GM23248 (cell line): ENCODE measurements around the gene PLEKHA6. TPM values are rescaled to one million over a fixed set of nuclear protein-coding genes. Genes with fewer than 3 reads are reported as not detected.

Source experiments
- DNase-seq: peaks from one replicate; pipeline ENCODE4 v3.0.0-alpha.2; 2015
- H2AFZ ChIP-seq: fragments of 200-600 bp; sonication (generic); 2 replicates; pipeline ENCODE4 v1.6.1; 2016; ENCODE audit warnings: antibody characterized with exemption
- H3F3A ChIP-seq: fragments of 200-600 bp; sonication (generic); 2 replicates; pipeline ENCODE4 v1.6.1; 2016; ENCODE audit warnings: mild to moderate bottlenecking, antibody characterized with exemption, mixed run types; ENCODE audit not compliant: insufficient read depth
- H3K27ac ChIP-seq: fragments of 200-600 bp; sonication (generic); 2 replicates; pipeline ENCODE4 v1.5.1; 2016; ENCODE audit warnings: mild to moderate bottlenecking
- H3K27me3 ChIP-seq: fragments of 200-600 bp; sonication (generic); replicated peaks from 2 replicates; pipeline ENCODE4 v1.6.1; 2016; ENCODE audit warnings: mild to moderate bottlenecking; ENCODE audit not compliant: insufficient read depth
- H3K36me3 ChIP-seq: fragments of 200-600 bp; sonication (generic); 2 replicates; pipeline ENCODE4 v1.6.1; 2016; ENCODE audit warnings: low read depth, mild to moderate bottlenecking
- H3K4me1 ChIP-seq: fragments of 200-600 bp; sonication (generic); 2 replicates; pipeline ENCODE4 v1.6.1; 2016; ENCODE audit warnings: mild to moderate bottlenecking; ENCODE audit not compliant: insufficient read depth
- H3K4me2 ChIP-seq: fragments of 200-600 bp; sonication (generic); one replicate; pipeline ENCODE4 v1.6.1; 2016; ENCODE audit warnings: mild to moderate bottlenecking; ENCODE audit not compliant: unreplicated experiment
- H3K4me3 ChIP-seq: fragments of 200-600 bp; sonication (generic); 2 replicates; pipeline ENCODE4 v1.5.1; 2016; ENCODE audit warnings: mild to moderate bottlenecking
- H3K79me2 ChIP-seq: fragments of 200-600 bp; sonication (generic); 2 replicates; pipeline ENCODE4 v1.6.1; 2016; ENCODE audit warnings: mild to moderate bottlenecking; ENCODE audit not compliant: insufficient read depth
- H3K9ac ChIP-seq: fragments of 200-600 bp; sonication (generic); 2 replicates; pipeline ENCODE4 v1.6.1; 2016; ENCODE audit warnings: mild to moderate bottlenecking
- H3K9me2 ChIP-seq: fragments of 200-600 bp; sonication (generic); 2 replicates; pipeline ENCODE4 v1.6.1; 2016; ENCODE audit warnings: mixed run types, mild to moderate bottlenecking, moderate library complexity; ENCODE audit not compliant: insufficient read depth
- H3K9me3 ChIP-seq: fragments of 200-600 bp; sonication (generic); one replicate; pipeline ENCODE4 v1.6.1; 2017; ENCODE audit warnings: low read depth
- H4K20me1 ChIP-seq: fragments of 200-600 bp; sonication (generic); 2 replicates; pipeline ENCODE4 v1.6.0; 2016; ENCODE audit not compliant: insufficient read depth
- EZH2 ChIP-seq: fragments of 200-600 bp; sonication (generic); IDR thresholded peaks from 2 replicates; pipeline ENCODE4 v1.6.1; 2018; ENCODE audit warnings: antibody characterized with exemption, mild to moderate bottlenecking; ENCODE audit not compliant: insufficient read depth, poor library complexity, severe bottlenecking
- EZH2phosphoT487 ChIP-seq: fragments of 200-600 bp; sonication (generic); IDR thresholded peaks from 2 replicates; pipeline ENCODE4 v1.6.1; 2018; ENCODE audit warnings: antibody characterized with exemption, moderate library complexity, mild to moderate bottlenecking, low read depth; ENCODE audit not compliant: insufficient read depth
- WGBS, 2 experiments: methylation state at CpG; one replicate each; pipeline ENCODE4 v1.1.6; 2015 to 2017; ENCODE audit warnings: low lambda C conversion rate in 2 of 2, low coverage in 1 of 2; ENCODE audit errors: missing lambda C conversion rate in 2 of 2; 5-methylcytosine and 5-hydroxymethylcytosine counted together
- in situ Hi-C: fragments of 300-500 bp; cut with MboI; formaldehyde crosslinking; loops from 2 replicates; pipeline ENCODE4 v1.15.0; 2020
- polyA plus RNA-seq: library from polyadenylated mRNA; unstranded; fragments of >200 nt; fragmentation: Nextera tagmentation; extraction: Ambion mirVana; gene quantifications from 2 replicates; pipeline ENCODE4 v1.2.1, GENCODE V29; 2016
- total RNA-seq: library from RNA; depleted of rRNA; stranded (reverse); fragments of >200 nt; shearing (Covaris generic); gene quantifications from 2 replicates; pipeline ENCODE4 v1.2.3, GENCODE V29; 2014

PLEKHA6 gene
- total and polyA plus RNA-seq, 2 experiments from 2014 or later = 4.5 to 7.3 TPM

- Histone ChIP-seq H3K4me1 (no peaks in the 10 kb centered on the region), H4K20me1 (no peaks in the 10 kb centered on the region), H3K79me2 (no peaks in the 10 kb centered on the region), H3K9me3 (no peaks in the 10 kb centered on the region), H3K36me3 (no peaks in the 10 kb centered on the region), H3K27me3 (no peaks in the 10 kb centered on the region), H3K4me2 (no peak overlapping the region), H3K27ac (no peak overlapping the region), H3K9ac (no peak overlapping the region), H3K9me2 (no peaks in the 10 kb centered on the region), H2AFZ (no peak overlapping the region), H3K4me3 (no peak overlapping the region), H3F3A (peaks cover 8% of the 10 kb centered on the region; the same call in 1 of the 2 replicates)
- in situ Hi-C loops = no loop called here
- no peak for TF ChIP-seq EZH2phosphoT487
- TF ChIP-seq EZH2 = no peak
- WGBS, 2 experiments = 85 to 91% methylated on average over 13 to 17 of the region's 17 CpGs
- no peak for DNase-seq
Measured at GRCh38 chr1:204223129-204223860, 136.4 kb downstream of the PLEKHA6 start.

GRCh38 chr1:204222764-204223055, 137.0 kb downstream of the PLEKHA6 start:
- Histone ChIP-seq H3K9ac (no peak overlapping the region), H3K4me2 (no peak overlapping the region), H3K27me3 (no peaks in the 10 kb centered on the region), H3K27ac (no peak overlapping the region), H3K9me2 (no peaks in the 10 kb centered on the region), H3K79me2 (no peaks in the 10 kb centered on the region), H4K20me1 (no peaks in the 10 kb centered on the region), H3F3A (peaks cover 8% of the 10 kb centered on the region; the same call in 1 of the 2 replicates), H3K36me3 (no peaks in the 10 kb centered on the region), H2AFZ (no peak overlapping the region), H3K4me3 (no peak overlapping the region), H3K9me3 (no peaks in the 10 kb centered on the region), H3K4me1 (no peaks in the 10 kb centered on the region)
- in situ Hi-C loops = no loop called here
- TF ChIP-seq EZH2phosphoT487 = no peak
- no peak for TF ChIP-seq EZH2
- no peak for DNase-seq
- 98 to 100% methylated on average over 3 of the region's 3 CpGs for WGBS, 2 experiments

GRCh38 chr1:204222006-204222763, 137.5 kb downstream of the PLEKHA6 start:
- in situ Hi-C loops = no loop called here
- Histone ChIP-seq H3F3A (peaks cover 8% of the 10 kb centered on the region; the same call in 1 of the 2 replicates), H3K9me3 (no peaks in the 10 kb centered on the region), H2AFZ (no peak overlapping the region), H3K27me3 (no peaks in the 10 kb centered on the region), H3K79me2 (no peaks in the 10 kb centered on the region), H3K9me2 (no peaks in the 10 kb centered on the region), H4K20me1 (no peaks in the 10 kb centered on the region), H3K4me1 (no peaks in the 10 kb centered on the region), H3K4me2 (no peak overlapping the region), H3K4me3 (no peak overlapping the region), H3K27ac (no peak overlapping the region), H3K9ac (no peak overlapping the region), H3K36me3 (no peaks in the 10 kb centered on the region)
- DNase-seq = no peak
- TF ChIP-seq EZH2 (no peak), EZH2phosphoT487 (no peak)
- 76 to 81% methylated on average over 8 of the region's 8 CpGs for WGBS, 2 experiments

- WGBS, 2 experiments = 85 to 87% methylated on average over 10 to 11 of the region's 11 CpGs
- H3K4me3 ChIP-seq = no peak overlapping the region
- no peaks in the 10 kb centered on the region for H3K79me2 ChIP-seq
- no peak overlapping the region for H3K4me2 ChIP-seq
- H3K27ac ChIP-seq = no peak overlapping the region
- no peaks in the 10 kb centered on the region for H3K27me3 ChIP-seq
- TF ChIP-seq EZH2 (no peak), EZH2phosphoT487 (no peak)
- no peaks in the 10 kb centered on the region for H3K4me1 ChIP-seq
- H2AFZ ChIP-seq = no peak overlapping the region
- no peak for DNase-seq
- peaks cover 8% of the 10 kb centered on the region; the same call in 1 of the 2 replicates for H3F3A ChIP-seq
- H4K20me1 ChIP-seq = no peaks in the 10 kb centered on the region
- H3K36me3 ChIP-seq = no peaks in the 10 kb centered on the region
- H3K9ac ChIP-seq = no peak overlapping the region
- in situ Hi-C loops = no loop called here
- no peaks in the 10 kb centered on the region for H3K9me3 ChIP-seq
- H3K9me2 ChIP-seq = no peaks in the 10 kb centered on the region
Measured at GRCh38 chr1:204221271-204221670, 138.5 kb downstream of the PLEKHA6 start.
